Measurements from ENCODE around the gene PNMA6E.
"Not testable (repeated sequence)": the region's sequence is repeated elsewhere in the genome, so short reads cannot be mapped to it uniquely, and the experiment has no call there.

PNMA6E gene

GRCh38 chrX:153398275-153398960 is 2.7 kb downstream of the PNMA6E start:
- DNase-seq (ENCODE audit: low read depth): no peak
- no peak overlapping the region for H3K4me3 ChIP-seq (ENCODE audit: low read depth, low read length)
- TF ChIP-seq CTCF (IDR thresholded peaks at IDR 0.05; ENCODE audit: low read depth, low read length, missing control alignments): no peak

DNA sequence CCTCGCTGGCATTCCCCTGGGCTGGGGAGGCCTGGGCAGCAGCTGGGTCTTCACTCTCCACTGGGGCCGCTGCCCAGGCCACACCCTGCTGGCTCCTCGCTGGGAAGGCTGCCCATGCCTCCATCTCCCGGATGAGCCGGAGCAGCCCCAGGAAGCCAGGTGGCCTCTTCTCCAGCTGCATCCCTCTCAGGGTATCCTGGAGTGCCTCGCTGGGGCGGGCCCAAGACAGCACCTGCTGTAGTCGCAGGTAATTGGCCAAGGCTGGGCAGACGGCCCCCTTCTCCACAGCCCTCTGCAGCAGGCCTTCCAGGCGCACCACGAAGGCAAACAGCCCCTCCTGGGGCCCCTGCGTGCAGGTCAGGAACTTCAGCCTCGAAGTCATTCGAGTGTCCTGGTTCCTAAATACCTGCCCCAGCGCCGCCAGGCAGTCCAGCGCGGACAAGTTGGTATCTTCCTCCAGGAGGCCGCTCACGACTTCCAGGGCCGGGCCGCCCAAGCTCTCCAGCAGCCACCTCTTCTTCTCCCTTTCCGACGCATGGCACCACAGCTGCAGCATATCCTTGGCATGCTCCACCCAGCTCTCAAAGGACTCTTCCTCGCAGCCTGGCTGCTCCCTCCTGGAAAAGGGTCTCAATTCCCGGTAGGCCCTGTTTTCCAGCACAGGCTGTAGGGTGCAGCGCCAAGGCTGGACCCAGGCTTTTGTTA is 3.7 kb downstream of the PNMA6E start:
- DNase-seq (ENCODE audit: low read depth): no peak
- H3K4me3 ChIP-seq (ENCODE audit: low read depth, low read length): no peak overlapping the region
- TF ChIP-seq CTCF (IDR thresholded peaks at IDR 0.05; ENCODE audit: low read depth, low read length, missing control alignments): no peak

GRCh38 chrX:153396320-153397195 is 4.6 kb downstream of the PNMA6E start:
- no peak for DNase-seq (ENCODE audit: low read depth)
- no peak overlapping the region for H3K4me3 ChIP-seq (ENCODE audit: low read depth, low read length)
- TF ChIP-seq CTCF (IDR thresholded peaks at IDR 0.05; ENCODE audit: low read depth, low read length, missing control alignments): no peak

- no peak for DNase-seq (ENCODE audit: low read depth)
- TF ChIP-seq CTCF (IDR thresholded peaks at IDR 0.05; ENCODE audit: low read depth, low read length, missing control alignments): no peak
- H3K4me3 ChIP-seq (ENCODE audit: low read depth, low read length): no peak overlapping the region
Measured at GRCh38 chrX:153395613-153396319, 5.4 kb downstream of the PNMA6E start.

- no peak for TF ChIP-seq CTCF (IDR thresholded peaks at IDR 0.05; ENCODE audit: low read depth, low read length, missing control alignments)
- H3K4me3 ChIP-seq (ENCODE audit: low read depth, low read length): no peak overlapping the region
- DNase-seq (ENCODE audit: low read depth): no peak
Measured at GRCh38 chrX:153394612-153395011, 6.5 kb downstream of the PNMA6E start.

DNA sequence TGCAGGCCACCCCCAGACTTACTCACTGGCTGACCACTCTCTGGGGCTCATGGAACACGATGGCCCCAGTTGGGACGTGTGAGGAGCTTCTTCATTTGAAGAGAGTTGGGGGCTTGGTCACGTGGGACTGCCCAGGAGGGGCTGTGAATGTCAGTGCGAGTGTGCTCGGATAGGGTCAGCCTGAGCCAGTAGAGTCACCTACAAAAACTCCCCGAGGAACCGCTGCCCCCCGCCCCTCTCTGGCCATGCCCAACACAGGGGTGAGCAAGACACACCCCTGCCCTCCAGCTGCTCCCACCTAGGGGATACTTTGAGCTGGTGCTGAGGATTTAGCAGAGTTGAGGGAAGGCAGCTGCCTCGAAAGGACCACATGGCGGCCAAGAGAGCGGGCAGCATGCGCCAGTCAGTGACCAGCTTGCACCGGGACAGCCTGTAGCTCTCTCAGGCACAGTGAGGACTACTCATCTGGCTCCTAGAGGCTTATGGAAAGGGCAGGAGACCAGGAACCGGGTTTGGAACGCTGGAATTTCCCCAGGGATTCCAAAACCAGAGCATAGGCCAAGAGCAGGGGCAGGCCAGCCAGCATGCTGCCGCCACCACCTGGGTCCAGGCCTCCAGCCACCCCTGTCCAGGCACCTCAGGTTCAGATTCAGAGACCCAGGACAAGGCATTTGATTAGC is 8.4 kb downstream of the PNMA6E start:
- no peak for DNase-seq (ENCODE audit: low read depth)
- TF ChIP-seq CTCF (IDR thresholded peaks at IDR 0.05; ENCODE audit: low read depth, low read length, missing control alignments): no peak

DNA sequence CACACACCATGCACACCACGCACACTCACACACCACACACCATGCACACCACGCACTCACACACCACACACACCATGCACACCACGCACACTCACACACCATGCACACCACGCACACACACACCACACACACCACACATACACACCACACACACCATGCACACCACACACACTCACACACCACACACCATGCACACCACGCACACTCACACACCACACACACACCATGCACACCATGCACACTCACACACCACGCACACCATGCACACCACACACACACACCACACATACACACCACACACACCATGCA is 11.7 kb downstream of the PNMA6E start:
- DNase-seq (ENCODE audit: low read depth); H3K4me3 ChIP-seq (ENCODE audit: low read depth, low read length): not testable (repeated sequence)

More for the DNA sequence above, 8.4 kb downstream of the PNMA6E start:
- no peak overlapping the region for H3K4me3 ChIP-seq (ENCODE audit: low read depth, low read length)

Data from GM12864 (cell line).